ENCODE results near the gene RDM1. TPM values are rescaled to one million over a fixed set of nuclear protein-coding genes. Genes with fewer than 3 reads are reported as not detected.

RDM1 gene, protein sequence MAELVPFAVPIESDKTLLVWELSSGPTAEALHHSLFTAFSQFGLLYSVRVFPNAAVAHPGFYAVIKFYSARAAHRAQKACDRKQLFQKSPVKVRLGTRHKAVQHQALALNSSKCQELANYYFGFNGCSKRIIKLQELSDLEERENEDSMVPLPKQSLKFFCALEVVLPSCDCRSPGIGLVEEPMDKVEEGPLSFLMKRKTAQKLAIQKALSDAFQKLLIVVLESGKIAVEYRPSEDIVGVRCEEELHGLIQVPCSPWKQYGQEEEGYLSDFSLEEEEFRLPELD
- total RNA-seq (2014; rRNA removed; shearing (Covaris generic)) = 3.3 and 4.1 TPM in 2 replicates
- total RNA-seq (2022) = 11.0 and 16.4 TPM in 2 replicates
- percentile 45 among the genes with signal in this experiment for Bru-seq, nascent RNA
- BruChase-seq, experiment 1, labeled RNA remaining after a 6-hour chase = percentile 42 among the genes with signal in this experiment
- BruChase-seq, experiment 2, labeled RNA remaining after a 2-hour chase = percentile 44 among the genes with signal in this experiment
- long read RNA-seq, transcript RDM1-216 (5 exons, 779 nt) = major isoform, 7 of 17 reads
- long read RNA-seq, partial matches to known transcripts = 1 of 17 reads
- long read RNA-seq, other reads (novel, unspliced or antisense) = 2 of 17 reads

DNA sequence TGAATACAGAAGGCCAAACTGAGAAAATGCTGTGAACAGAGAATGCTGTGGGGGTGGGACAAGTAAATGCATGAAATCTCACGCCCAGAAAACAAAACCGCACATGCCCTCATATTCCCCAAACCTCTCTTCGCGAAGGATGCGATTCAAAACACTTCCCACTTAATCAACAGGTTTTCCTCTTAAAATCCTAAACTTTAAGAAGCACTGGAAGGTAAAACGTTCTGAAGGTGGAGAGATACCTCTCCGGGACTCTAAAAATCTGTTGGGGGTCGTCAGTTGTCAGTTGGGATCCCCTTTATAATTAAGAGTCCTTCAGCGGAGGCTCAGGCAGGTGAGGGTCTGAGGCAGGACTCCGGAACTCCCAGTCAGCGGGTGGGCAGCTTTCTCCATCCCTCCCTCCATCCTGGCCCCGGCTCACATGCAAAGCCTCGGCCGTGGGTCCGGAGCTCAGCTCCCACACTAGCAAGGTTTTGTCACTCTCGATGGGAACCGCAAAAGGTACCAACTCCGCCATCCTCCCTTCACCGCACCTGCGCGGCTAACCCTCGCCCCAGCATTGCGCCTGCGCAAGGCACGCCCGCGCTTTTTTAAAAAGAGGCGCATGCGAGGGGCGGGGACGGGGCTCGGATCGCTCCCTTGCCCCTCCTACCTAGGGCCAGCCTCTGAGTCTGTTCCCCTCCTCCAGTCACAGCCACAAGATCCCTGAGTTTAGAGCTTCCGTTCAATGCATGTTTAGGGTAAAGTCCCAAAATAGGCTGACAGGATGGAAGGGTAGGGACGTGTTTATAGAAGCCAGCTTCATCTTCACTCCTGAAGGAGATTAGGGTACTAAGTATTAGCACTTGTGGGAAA lies at the start of gene RDM1:
RDM1 (minus strand) TSS at position 563 of the 855 bp plus-strand sequence; CDS start at position 517, 46 bp downstream.
- no peaks in the 10 kb centered on the region for H3K9me3 ChIP-seq (ENCODE audit: low read length)
- H3K4me2 ChIP-seq (ENCODE audit: low read length) = peak within 1 kb of the TSS; percentile 68
- DNase-seq (ENCODE audit: low spot score) = peak; percentile 70
- TSS peak; percentile 88 for BruUV-seq (replicated peaks)
- H3K4me1 ChIP-seq (ENCODE audit: insufficient read depth, low read length, poor library complexity, severe bottlenecking) = peaks cover 7% of the 10 kb centered on the region
- ChIA-PET CTCF (ENCODE audit: unreplicated experiment) (no interaction called here), POLR2A (no interaction called here)
- H3K79me2 ChIP-seq (ENCODE audit: insufficient read depth, low read depth, low read length) = no peaks in the 10 kb centered on the region
- no peak within 1 kb of the TSS for H3K27ac ChIP-seq (ENCODE audit: low read depth, low read length, poor library complexity, severe bottlenecking)
- H3K9me2 ChIP-seq (ENCODE audit: insufficient read depth, low read length) = no peaks in the 10 kb centered on the region
- no peaks in the 10 kb centered on the region for H4K20me1 ChIP-seq (ENCODE audit: insufficient read depth, low read length)
- H2AFZ ChIP-seq (ENCODE audit: low read length) = peak within 1 kb of the TSS; percentile 60; the same call in 1 of the 2 replicates
- intact Hi-C loops (cut with micrococcal nuclease; ENCODE audit: unreplicated experiment) = no loop called here
- TF ChIP-seq EZH2phosphoT487 (IDR thresholded peaks at IDR 0.05; ENCODE audit: borderline replicate concordance, low read depth, low read length) = no peak
- TF ChIP-seq, protein P1, sequence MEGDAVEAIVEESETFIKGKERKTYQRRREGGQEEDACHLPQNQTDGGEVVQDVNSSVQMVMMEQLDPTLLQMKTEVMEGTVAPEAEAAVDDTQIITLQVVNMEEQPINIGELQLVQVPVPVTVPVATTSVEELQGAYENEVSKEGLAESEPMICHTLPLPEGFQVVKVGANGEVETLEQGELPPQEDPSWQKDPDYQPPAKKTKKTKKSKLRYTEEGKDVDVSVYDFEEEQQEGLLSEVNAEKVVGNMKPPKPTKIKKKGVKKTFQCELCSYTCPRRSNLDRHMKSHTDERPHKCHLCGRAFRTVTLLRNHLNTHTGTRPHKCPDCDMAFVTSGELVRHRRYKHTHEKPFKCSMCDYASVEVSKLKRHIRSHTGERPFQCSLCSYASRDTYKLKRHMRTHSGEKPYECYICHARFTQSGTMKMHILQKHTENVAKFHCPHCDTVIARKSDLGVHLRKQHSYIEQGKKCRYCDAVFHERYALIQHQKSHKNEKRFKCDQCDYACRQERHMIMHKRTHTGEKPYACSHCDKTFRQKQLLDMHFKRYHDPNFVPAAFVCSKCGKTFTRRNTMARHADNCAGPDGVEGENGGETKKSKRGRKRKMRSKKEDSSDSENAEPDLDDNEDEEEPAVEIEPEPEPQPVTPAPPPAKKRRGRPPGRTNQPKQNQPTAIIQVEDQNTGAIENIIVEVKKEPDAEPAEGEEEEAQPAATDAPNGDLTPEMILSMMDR (conservative IDR thresholded peaks at IDR 0.05; ENCODE audit: low read length) = no peak
- peak within 1 kb of the TSS; percentile 64 for H3K4me3 ChIP-seq (ENCODE audit: low read depth, low read length, poor library complexity, severe bottlenecking)
- no peaks in the 10 kb centered on the region for H3K36me3 ChIP-seq (ENCODE audit: insufficient read depth, low read length)

DNA sequence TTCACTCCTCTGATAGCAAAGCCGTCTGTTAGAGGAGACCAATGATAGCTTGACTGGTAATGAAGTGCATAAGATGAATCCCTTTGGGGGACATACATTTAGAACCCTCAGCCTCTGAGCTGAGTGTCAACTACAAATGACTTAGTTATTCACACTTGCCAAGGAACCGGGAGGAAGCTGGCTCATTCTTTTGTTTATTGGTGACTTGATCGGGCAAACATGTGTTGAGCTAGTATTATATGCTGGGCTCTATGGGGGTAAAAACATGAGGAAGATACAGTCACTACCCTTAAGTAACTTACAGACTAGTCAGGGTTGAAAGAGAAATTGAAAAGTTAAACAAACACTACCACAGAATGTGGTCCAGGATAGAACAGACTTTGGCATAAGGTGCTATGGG lies 47.8 kb upstream of the RDM1 start:
- POLR2A ChIA-PET = interaction anchor here (0.7 kb wide), 1 partner anchor 634 kb away, joined by 3 read pairs; no protein-coding TSS in a partner anchor
- no peak overlapping the region for H3K4me2 ChIP-seq (ENCODE audit: low read length)
- TF ChIP-seq, protein P1 (conservative IDR thresholded peaks at IDR 0.05; ENCODE audit: low read length) = no peak
- no peak for TF ChIP-seq EZH2phosphoT487 (IDR thresholded peaks at IDR 0.05; ENCODE audit: borderline replicate concordance, low read depth, low read length)
- H3K4me3 ChIP-seq (ENCODE audit: low read depth, low read length, poor library complexity, severe bottlenecking) = no peak overlapping the region
- no peak overlapping the region for H2AFZ ChIP-seq (ENCODE audit: low read length)
- no peaks in the 10 kb centered on the region for H3K4me1 ChIP-seq (ENCODE audit: insufficient read depth, low read length, poor library complexity, severe bottlenecking)
- H3K9me3 ChIP-seq (ENCODE audit: low read length) = no peaks in the 10 kb centered on the region
- no peak for DNase-seq (ENCODE audit: low spot score)
- H3K9me2 ChIP-seq (ENCODE audit: insufficient read depth, low read length) = no peaks in the 10 kb centered on the region
- intact Hi-C loops (cut with micrococcal nuclease; ENCODE audit: unreplicated experiment) = loop anchor here (10.0 kb wide), 1 partner anchor 96 kb away; no protein-coding TSS in a partner anchor
- CTCF ChIA-PET (ENCODE audit: unreplicated experiment) = no interaction called here
- BruUV-seq (replicated peaks) = no TSS peak
- no peaks in the 10 kb centered on the region for H3K79me2 ChIP-seq (ENCODE audit: insufficient read depth, low read depth, low read length)
- H3K36me3 ChIP-seq (ENCODE audit: insufficient read depth, low read length) = no peaks in the 10 kb centered on the region
- H3K27ac ChIP-seq (ENCODE audit: low read depth, low read length, poor library complexity, severe bottlenecking) = no peak overlapping the region
- H4K20me1 ChIP-seq (ENCODE audit: insufficient read depth, low read length) = no peaks in the 10 kb centered on the region
